Activated B cell treated with CpG ODN at 0.5 μM for 24 hours (primary cell): Measurements from ENCODE around the gene AUTS2. TPM values are rescaled to one million over a fixed set of nuclear protein-coding genes. Genes with fewer than 3 reads are reported as not detected.

Experiments used
- ATAC-seq: fragments of 200-7000 bp; cut with Tn5 transposase; one replicate; pipeline ENCODE4 v1.10.0; 2021; ENCODE audit warnings: low read depth, mild to moderate bottlenecking, moderate library complexity
- CTCF ChIA-PET: fragments of 350-600 bp; sonication (Branson Sonifier 250); formaldehyde crosslinking; loops from one replicate; lab custom pipeline; 2021; ENCODE audit warnings: antibody characterized with exemption; lab: Charles Lee
- POLR2A ChIA-PET: fragments of 350-600 bp; sonication (Branson Sonifier 250); formaldehyde crosslinking; loops from one replicate; lab custom pipeline; 2021; ENCODE audit warnings: antibody characterized with exemption; lab: Charles Lee
- DNase-seq: peaks from one replicate; pipeline ENCODE4 v3.0.0; 2022
- H3K27ac Mint-ChIP-seq: one replicate; pipeline ENCODE4 v1.8.0; 2020; ENCODE audit warnings: mixed read lengths
- H3K27me3 Mint-ChIP-seq: one replicate; pipeline ENCODE4 v1.8.0; 2021; ENCODE audit warnings: mixed read lengths
- H3K36me3 Mint-ChIP-seq: one replicate; pipeline ENCODE4 v1.8.0; 2021; ENCODE audit warnings: low read depth, mixed read lengths
- H3K4me1 Mint-ChIP-seq: one replicate; pipeline ENCODE4 v1.8.0; 2021; ENCODE audit warnings: mixed read lengths
- H3K4me3 Mint-ChIP-seq: one replicate; pipeline ENCODE4 v1.8.0; 2020; ENCODE audit warnings: mild to moderate bottlenecking, mixed read lengths
- H3K9me3 Mint-ChIP-seq: one replicate; pipeline ENCODE4 v1.8.0; 2020; ENCODE audit warnings: mixed read lengths
- CTCF ChIP-seq: fragments of 200-600 bp; IDR thresholded peaks from one replicate; pipeline ENCODE4 v1.8.0; 2022; ENCODE audit warnings: antibody characterized with exemption, mild to moderate bottlenecking
- intact Hi-C: fragments of 100-400 bp; cut with micrococcal nuclease; formaldehyde crosslinking; loops from one replicate; pipeline ENCODE4 v1.15.1; 2024
- total RNA-seq: library from RNA; stranded (reverse); gene quantifications from 2 replicates; pipeline ENCODE4 v1.2.3, GENCODE V29; 2022

AUTS2 gene
- total RNA-seq, 1 donor from 2014 or later, result 15.9 TPM

- intact Hi-C loops, result no loop called here
- Mint-ChIP-seq H3K9me3 (peaks cover 6% of the 10 kb centered on the region), H3K4me3 (no peak overlapping the region), H3K4me1 (peaks cover 13% of the 10 kb centered on the region), H3K27ac (no peak overlapping the region), H3K27me3 (no peaks in the 10 kb centered on the region), H3K36me3 (peaks cover 7% of the 10 kb centered on the region)
- ATAC-seq (no peak), DNase-seq (no peak)
- CTCF ChIA-PET, result no interaction called here
- POLR2A ChIA-PET, result no interaction called here
- no peak for TF ChIP-seq CTCF
These were observed 1134.8 kb downstream of the AUTS2 start for GRCh38 chr7:70733090-70733489.

- DNase-seq (no peak), ATAC-seq (no peak)
- Mint-ChIP-seq H3K4me3 (no peak overlapping the region), H3K36me3 (peaks cover 7% of the 10 kb centered on the region), H3K27me3 (no peaks in the 10 kb centered on the region), H3K27ac (no peak overlapping the region), H3K4me1 (peaks cover 15% of the 10 kb centered on the region), H3K9me3 (peaks cover 6% of the 10 kb centered on the region)
- ChIA-PET CTCF (no interaction called here), POLR2A (no interaction called here)
- no peak for TF ChIP-seq CTCF
- intact Hi-C loops, result no loop called here
These were observed 1136.1 kb downstream of the AUTS2 start for GRCh38 chr7:70734411-70734810.

- H3K36me3 Mint-ChIP-seq, result peaks cover 6% of the 10 kb centered on the region
- POLR2A ChIA-PET, result no interaction called here
- DNase-seq, result no peak
- no peaks in the 10 kb centered on the region for H3K27me3 Mint-ChIP-seq
- no peak overlapping the region for H3K27ac Mint-ChIP-seq
- peaks cover 18% of the 10 kb centered on the region for H3K4me1 Mint-ChIP-seq
- ATAC-seq, result no peak
- peaks cover 4% of the 10 kb centered on the region for H3K9me3 Mint-ChIP-seq
- no peak overlapping the region for H3K4me3 Mint-ChIP-seq
- TF ChIP-seq CTCF, result no peak
- intact Hi-C loops, result no loop called here
- CTCF ChIA-PET, result no interaction called here
These were observed 1137.0 kb downstream of the AUTS2 start for GRCh38 chr7:70735313-70735712.

- TF ChIP-seq CTCF, result no peak
- H3K9me3 Mint-ChIP-seq, result no peaks in the 10 kb centered on the region
- H3K4me1 Mint-ChIP-seq, result peaks cover 18% of the 10 kb centered on the region
- intact Hi-C loops, result no loop called here
- H3K36me3 Mint-ChIP-seq, result no peaks in the 10 kb centered on the region
- ATAC-seq (no peak), DNase-seq (no peak)
- ChIA-PET CTCF (no interaction called here), POLR2A (no interaction called here)
- H3K4me3 Mint-ChIP-seq, result no peak overlapping the region
- H3K27ac Mint-ChIP-seq, result no peak overlapping the region
- H3K27me3 Mint-ChIP-seq, result no peaks in the 10 kb centered on the region
These were observed 1138.6 kb downstream of the AUTS2 start for GRCh38 chr7:70736715-70737460.

- no peak overlapping the region for H3K27ac Mint-ChIP-seq
- no peaks in the 10 kb centered on the region for H3K27me3 Mint-ChIP-seq
- CTCF ChIA-PET, result no interaction called here
- no peaks in the 10 kb centered on the region for H3K9me3 Mint-ChIP-seq
- intact Hi-C loops, result no loop called here
- peaks cover 18% of the 10 kb centered on the region for H3K4me1 Mint-ChIP-seq
- POLR2A ChIA-PET, result no interaction called here
- TF ChIP-seq CTCF, result no peak
- ATAC-seq (no peak), DNase-seq (no peak)
- H3K4me3 Mint-ChIP-seq, result no peak overlapping the region
- H3K36me3 Mint-ChIP-seq, result no peaks in the 10 kb centered on the region
These were observed 1140.0 kb downstream of the AUTS2 start for GRCh38 chr7:70738151-70738885.
